Stimulated activated CD8-positive, alpha-beta memory T cell treated with anti-CD3 and anti-CD28 coated beads, Interleukin-15, amount 100 ng/mL, for 48 hours (primary cell): ENCODE data around the gene ACVR2A.

ENCODE experiments used
- DNase-seq, 2 donors: peaks; one replicate each; pipeline ENCODE4 v3.0.0-alpha.2; 2020; ENCODE audit warnings: low read depth in 2 of 2

ACVR2A gene

DNA sequence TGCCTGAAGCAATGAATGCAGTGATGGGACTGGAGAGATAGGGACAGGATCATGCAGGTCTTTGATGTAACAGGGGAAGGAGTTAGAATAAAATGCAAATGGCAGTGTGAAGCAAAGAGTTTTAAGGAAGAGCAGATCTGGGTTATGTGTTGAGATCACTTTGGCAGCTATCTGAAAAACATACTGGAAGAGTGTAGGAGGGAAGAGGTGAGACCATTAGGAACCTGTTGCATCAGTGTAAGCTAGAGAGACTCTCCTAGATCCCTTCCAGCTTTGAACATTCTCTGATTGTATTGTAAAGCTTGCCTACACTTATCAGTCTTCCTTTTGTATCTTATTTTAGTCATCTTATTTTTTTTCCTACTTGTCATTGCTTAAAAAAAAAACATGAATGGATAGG lies 10.5 kb downstream of the ACVR2A start:
- DNase-seq, result no peak

DNA sequence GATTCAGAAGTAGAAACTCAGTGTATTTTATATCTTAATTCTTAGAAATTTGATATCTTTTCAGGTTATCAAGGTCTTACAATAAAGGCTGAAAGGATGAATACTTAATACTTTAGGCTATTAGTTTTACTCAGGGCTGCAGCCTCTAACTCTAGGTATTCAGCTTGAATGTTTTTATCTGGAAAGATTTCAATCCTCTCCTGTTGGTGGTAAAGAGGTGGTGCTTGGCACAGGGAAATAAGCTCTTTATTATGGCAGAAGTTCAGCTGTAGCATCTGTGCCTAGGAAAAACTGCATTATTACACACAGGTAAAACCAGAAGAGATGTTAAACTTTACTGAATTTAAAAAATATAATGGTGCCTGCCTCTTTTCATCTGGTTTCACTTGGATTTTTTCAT lies 11.1 kb downstream of the ACVR2A start:
- DNase-seq, result no peak

DNA sequence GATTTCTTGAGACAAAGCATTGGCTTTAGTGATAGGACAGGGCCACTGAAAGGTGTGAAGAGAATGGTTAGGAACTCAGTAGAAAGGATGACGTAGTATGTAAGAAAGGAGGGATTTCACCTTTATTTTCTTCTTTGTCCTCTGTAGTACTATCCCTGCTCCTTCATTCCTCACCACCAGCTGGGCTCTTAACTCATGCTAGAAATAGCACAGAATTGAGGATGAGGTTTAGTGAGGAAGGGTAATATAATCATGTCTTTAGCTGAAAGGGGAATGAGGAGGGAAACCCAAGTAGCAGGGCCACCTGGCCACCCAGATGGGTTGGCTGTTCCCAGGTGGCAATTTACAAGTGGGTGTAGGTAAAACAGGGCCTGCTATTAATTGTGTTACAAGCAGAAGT lies 15.2 kb downstream of the ACVR2A start:
- no peak for DNase-seq

DNA sequence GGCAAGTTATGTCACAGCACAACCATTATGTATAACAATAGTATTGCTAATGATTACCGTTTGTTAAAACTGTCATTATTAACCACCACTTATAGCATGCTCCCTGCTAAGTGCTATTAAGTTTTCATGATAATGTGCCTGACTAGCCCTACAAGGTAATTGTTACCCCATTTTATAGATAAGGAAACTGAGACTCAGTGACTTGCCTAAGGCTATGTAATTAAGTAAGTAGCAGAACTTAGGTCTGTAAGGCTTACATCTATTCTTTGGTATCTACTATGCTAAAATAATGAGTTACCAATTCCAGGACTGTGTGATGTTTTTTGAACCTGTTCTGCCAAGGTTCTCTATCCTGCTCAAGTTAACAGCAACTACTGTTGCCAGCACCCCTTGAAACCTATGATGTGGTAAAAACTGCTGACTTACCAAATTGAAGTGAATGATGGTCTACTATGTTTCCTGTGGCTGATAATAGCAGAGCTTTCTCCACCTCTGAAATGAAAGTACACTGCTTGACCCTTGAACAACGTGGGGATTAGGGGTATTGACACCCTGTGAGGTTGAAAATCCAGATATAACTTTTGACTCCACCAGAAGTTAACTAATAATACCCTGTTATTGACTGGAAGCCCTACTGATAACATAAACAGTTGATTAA lies 18.2 kb downstream of the ACVR2A start:
- DNase-seq, result no peak

DNA sequence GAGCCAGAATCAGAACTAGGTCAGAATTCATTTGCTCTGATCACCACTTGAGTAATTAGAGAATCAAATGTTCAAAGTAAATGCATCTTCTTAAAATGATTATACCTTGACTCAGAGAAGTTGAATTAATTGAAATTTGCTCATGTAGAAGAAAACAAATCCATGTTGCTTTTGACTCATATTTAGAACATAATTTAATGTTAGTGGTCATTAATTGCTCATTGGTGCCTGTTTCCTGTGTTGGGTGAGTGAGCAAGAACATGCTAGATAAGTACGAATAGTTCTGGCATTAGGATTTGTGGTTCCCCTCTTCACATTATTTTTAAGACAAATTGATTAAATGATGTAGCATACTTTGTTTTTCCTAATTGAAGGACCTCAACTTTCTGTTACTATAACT lies 19.0 kb downstream of the ACVR2A start:
- no peak for DNase-seq

DNA sequence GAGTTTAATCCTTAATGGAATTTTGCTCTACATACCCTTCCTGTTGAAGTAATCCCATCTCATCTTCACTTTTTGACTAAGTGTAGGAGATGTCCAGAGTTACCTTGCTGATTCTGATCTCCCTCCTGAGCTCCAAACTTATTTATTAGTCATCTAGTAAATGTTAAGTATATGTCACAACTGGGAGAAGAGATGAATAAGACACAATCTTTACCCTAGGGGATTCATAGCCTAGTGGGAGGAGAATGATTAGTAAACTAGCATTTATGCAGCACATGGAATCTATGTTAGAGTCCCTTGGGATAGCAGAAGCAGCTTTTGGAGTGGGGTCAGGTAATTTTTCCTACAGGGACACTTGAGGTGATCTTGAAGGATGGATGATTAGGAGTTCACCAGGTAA lies 20.7 kb downstream of the ACVR2A start:
- no peak for DNase-seq

DNA sequence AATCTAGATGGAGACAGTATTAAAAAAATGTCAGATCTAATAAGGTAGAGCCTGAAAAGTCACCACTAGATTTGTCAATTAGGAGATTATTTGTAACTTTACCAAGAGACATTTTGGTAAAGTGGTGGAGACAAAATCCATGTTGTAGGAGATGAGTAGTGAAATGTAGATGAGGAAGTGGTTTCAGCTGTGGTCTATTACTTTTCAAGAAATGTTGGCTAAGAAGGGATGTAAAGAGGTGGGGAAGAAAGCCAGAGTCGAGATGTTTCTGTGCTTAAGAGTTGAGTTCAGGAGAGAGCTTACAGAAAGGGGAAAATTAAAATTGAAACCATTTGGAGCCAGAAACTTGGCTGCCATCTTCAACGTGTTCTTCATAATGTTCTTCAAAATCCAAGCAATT lies 22.2 kb downstream of the ACVR2A start:
- DNase-seq, result no peak

DNA sequence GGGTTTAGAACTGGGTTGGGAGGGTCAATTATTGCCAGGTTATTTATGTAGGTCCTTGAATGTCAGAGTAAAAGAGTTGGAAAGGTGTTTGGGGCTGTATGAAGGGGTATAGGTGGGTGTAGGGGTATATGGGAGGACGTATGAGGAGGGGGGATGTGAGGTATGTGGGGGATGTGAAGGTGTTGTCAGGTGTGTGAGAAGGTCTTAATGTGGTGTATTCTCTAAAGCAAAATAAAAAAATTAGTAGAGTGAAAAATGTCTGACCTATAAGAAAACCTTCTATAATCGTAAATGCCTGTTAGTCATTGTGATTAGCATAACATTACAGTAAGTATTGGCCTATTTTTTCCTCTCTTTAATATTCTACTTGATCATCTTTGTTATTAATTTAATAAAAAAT lies 25.1 kb downstream of the ACVR2A start:
- no peak for DNase-seq

DNA sequence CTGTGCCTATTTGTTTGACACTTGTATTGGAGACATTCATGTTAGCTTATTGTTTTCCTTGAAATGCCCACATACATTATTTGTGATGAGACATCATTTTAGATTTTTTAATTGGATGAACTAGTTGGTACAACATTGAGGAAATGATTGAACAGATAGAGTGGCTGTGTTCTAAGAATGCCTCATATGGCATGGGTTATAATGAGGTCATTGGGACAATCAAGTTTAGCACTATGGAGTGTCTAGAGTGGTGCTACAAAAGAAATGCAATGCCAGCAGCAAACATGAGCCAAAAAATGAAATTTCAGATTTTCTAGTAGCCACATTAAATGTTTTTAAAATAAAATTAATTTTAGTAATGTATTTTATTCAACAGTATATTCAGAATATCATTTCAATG lies 28.1 kb downstream of the ACVR2A start:
- no peak for DNase-seq

DNA sequence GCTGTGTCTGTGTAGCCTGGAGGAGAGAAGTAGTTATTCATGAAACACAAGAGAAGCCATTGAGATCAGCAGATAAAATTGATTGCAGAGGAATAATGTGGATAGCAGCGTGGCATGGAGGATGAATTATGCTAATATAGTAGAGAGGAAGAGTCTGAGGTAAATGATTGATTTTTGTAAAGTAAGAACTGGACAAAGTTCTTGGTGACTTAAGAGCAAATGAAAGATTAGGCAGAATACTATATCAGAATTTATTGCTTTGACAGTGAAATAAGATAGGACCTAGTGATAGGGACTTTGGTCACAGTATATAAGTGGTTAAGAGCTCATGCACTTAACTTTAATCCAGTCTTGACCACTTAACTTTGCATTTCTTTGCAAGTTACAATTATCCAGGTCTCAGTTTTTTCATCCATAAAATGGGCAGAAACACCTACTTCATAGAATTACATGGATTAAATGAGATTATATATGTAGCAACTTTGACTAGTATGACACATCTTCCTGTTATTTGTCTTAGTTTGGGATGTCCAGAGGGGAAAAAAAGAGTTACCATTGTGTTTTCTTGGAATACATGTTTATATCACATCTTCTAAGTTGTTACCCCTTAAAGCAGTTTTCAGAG lies 29.1 kb downstream of the ACVR2A start:
- DNase-seq, result no peak

DNA sequence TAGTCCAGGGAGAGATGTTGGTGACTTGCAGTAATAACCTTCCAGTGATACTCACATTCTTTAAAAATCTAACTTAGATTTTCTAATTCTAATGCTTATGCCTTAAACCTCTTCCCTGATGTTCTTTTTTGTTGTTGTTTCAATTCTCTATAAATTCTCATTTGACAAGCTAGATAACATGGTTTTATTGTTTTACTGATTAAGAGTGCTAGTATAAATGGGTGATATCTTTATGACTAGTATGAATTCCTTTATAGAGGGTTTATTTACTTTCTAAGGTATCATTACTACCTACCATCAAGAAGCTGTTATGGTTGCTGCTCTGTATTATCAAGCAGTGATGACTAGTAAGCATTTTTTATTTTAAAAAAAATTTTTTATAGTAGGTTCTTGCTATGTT lies 35.0 kb downstream of the ACVR2A start:
- DNase-seq, result no peak

DNA sequence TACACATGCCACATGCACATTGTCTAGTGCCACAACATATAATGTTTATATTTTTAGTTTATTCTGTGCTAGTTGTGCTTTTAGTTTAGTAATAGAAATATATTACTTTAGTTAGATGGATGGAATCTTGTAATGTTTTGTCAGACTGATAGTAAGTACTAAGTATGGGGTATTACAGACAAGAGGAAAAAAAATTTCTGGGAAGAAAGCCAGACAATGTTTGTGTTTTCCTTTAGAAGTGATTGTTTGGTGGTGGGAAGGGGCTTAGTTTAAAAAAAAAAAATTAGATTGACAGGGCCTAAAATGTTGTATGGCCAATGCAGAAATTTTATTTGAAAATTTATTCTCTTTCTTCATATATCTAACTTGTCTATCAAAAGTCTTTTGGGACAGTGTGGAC lies 37.8 kb downstream of the ACVR2A start:
- DNase-seq, result no peak

DNA sequence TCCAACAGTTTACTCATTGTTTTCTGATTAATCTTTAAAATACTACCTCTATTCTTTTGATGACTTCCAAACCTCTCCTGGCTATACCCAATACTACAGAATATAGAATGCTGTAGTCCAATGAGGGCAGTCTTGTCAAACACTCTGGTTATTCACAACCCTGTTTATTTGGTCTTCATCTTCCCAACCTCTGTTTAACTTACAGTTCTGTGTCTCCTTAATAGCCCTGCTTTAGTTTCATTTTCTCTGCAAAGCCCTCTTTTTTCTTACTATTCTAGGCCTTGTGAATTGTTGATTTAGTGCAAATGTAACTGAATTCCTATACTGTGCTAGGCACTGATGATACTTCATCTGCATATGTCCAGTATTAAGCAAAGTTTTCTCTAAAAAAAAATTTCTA lies 40.0 kb downstream of the ACVR2A start:
- DNase-seq, result no peak

DNA sequence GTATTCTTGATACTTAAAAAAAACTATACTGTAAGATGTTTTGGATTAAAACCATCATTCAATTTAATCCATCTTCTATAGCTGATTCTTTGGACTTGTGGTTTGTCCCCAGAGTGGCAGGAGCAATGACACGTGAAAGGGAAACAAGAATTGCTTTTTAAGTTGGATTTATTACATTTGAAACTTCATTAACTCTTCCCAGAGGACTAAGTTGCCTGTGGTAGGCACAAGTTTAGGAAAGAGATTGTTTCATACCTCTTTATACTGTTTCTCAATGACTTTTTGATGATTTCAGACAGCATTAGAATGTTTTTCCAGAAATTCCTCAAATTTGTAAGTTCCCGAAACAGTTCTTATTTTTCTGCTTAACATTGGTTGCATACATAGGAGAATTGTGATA lies 41.3 kb downstream of the ACVR2A start:
- no peak for DNase-seq

DNA sequence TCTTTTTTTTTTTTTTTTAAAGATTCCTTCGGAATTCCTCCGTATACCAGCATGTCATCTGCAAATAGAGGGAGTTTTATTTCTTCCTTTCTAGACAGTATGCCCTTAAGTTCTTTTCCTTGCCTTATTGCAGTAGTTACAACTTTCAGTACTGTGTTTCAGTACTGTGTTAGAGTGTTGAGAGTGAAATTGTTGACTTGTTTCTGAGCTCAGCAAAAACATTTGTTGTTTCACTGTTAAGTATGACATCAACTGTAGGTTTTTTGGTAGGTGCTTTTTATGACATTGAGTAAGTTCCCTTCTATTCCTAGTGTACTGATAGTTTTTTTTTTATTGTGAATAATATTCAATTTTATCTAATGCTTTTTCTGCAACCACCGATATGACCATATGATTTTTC lies 43.9 kb downstream of the ACVR2A start:
- DNase-seq, result no peak

DNA sequence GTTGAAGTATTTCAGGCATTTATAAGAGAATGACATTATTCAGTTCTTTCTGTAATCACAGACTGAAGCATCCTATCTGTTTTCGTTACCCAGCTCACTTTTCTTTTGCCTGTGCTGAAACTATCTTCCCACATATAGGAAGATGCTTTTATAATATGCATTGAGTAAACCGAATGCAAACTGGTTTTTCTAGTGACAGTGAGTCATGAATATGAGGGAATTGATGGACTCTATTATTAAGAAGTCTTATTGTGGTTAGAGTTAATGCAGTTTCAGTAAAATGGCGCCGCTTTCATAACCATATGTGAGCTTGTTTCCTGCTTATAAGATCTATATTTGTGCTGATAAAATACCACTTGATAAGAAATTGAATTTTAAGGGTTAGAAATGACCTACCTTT lies 59.2 kb downstream of the ACVR2A start:
- no peak for DNase-seq

DNA sequence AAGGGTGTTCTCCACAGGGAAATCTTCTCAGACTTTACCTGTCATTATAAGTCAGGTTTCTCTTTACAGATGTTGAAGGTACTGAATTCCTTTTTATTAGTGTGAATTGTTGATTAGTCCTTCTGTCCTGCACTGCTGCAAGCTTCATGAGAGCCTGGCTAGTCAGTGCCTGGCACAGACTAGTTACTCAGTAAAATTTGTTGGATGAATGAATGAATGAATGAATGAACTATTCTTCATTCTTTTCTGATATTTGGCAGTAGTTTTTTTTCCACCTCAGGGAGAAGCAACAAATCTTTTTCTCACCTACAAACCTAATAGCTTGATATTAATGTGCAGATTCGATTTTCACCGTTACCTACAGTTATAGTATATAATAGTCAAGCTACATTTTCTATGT lies 64.3 kb downstream of the ACVR2A start:
- DNase-seq, result no peak

DNA sequence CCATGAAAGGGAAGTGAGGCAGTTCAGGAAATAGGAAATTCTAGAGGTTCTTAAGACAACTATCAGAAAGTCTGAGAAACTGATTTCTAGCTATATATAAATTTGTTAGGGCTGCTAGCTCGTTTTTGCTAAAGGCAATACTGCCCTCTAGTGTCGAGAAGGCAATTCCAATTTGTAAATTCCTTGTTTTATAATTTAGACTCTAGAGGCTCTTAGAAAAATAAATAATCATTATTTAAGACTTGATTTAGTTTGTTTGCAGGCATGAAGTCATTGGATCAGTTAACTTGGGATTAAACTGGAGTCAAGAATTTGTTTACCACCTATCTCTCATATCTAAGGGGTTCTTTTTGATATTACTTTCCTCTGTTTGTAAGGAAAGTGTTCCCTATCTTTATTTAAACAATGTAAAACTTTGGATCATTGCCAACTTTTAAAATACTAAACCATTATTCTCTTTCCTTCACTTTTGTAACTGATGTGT lies 66.2 kb downstream of the ACVR2A start:
- no peak for DNase-seq

DNA sequence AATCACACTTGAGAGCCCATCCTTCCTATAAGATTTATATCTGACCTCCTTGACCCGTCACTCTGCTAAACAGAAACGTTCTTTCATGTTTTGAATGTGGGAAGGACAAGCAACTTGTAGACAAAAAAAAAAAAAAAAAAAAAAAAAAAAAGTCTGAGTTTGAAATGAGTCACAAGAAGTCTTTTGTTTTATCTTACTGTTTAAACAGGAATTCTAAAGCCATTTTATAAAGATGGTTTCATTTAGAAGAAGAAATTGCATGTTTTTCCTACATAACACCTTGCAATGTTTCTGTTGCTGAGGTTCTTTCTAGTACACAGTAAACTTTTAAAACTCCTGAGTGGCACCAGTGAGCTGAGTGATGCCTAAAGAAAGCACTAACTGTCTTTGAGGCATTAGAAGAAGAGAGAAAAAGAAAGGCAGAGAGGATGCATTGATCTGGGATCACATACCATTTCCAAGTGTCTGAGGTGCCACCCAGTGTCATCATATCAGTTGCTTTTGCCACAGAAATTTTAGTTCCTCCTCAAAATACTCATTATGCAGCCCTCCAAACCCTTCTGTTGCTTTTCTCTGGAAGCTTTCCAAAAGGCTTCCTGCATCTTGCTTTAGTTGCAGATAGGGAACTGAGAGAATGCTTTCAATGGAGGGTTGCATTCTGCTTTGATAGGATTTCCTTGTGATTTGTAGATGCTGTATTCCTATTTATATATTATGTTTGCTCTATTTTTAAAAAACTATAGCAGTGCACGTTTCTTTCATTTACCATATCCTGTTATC lies 69.1 kb downstream of the ACVR2A start:
- DNase-seq, result no peak

DNA sequence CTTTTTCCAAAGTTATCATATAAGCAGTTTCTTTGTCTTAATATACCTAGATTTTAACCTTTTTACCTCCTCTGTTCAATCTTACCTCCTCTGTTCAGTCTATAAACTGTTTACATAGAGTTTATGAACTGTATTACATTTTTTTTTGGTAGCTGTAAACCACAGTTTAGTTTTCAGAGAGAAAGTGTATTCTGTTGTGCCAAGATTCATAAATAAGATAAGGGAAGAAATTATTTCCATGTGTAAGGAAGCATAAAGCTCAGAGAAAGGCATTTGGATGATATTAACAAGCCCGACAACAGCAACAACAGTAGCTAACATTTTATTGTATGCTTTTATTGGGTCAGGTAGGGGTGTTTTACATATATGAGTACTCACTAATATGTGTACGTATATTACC lies 71.2 kb downstream of the ACVR2A start:
- no peak for DNase-seq

DNA sequence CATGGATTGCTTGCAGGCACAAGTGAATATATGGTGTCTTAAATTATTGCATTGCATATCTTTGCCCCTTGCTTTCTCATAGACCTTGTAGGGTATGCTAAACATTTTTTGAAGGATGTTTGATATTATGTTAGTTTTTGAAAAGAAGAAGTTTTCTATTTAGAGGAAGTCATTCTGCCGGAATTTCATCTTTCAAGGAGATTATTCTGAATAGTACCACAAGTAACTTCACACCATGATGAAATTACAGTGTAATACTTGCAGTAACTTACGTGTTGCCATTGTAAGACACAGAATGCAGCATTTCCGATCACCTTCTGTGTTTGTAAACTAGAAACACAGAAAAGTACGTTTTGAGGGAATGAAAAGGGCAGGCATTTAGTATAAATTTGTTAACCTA lies 71.9 kb downstream of the ACVR2A start:
- no peak for DNase-seq

DNA sequence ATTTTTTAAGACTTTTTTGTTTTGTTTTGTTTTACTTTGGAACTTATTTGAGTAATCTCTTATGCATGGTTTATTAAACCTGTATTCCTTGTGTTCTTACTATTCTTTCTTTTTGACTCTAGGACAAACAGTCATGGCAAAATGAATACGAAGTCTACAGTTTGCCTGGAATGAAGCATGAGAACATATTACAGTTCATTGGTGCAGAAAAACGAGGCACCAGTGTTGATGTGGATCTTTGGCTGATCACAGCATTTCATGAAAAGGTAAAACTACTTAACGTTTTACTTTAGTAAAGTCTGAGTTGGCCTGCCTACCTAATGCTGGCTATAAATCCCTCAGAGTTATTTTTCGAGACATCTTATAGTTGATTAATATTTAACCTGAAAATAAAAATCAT lies 72.3 kb downstream of the ACVR2A start:
- no peak for DNase-seq

DNA sequence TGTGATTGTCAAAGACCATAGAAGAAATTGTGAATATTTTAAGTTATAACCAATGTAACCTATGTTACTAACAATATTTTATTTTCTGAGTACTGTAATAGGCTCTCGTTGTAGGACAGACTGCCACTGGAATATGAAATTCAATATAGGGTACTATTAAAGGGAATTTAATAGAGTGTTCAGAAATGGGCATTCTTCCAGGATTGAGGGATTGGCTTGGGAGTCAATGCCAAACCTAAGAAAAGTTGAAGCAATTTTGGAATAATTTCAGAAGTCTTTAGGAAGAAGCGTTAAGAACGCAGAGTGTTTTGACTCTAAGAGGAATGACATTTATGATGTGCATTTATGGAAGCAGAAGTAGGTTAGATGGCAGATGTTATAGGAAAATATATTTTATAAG lies 79.0 kb downstream of the ACVR2A start:
- DNase-seq, result no peak
